AG09309 (cell line): Measurements from ENCODE around the gene SLC26A1.

Experiments
- DNase-seq: peaks from one replicate; pipeline ENCODE4 v3.0.0-alpha.2; 2010; ENCODE audit warnings: low read depth
- H3K4me3 ChIP-seq: 2 replicates; pipeline ENCODE4 v1.5.1; 2011; ENCODE audit warnings: mild to moderate bottlenecking, low read depth, low read length, moderate library complexity; ENCODE audit not compliant: control insufficient read depth
- CTCF ChIP-seq: IDR thresholded peaks from 2 replicates; pipeline ENCODE4 v1.5.1; 2011; ENCODE audit warnings: mild to moderate bottlenecking, low read depth, low read length, inconsistent platforms; ENCODE audit not compliant: insufficient read depth, control insufficient read depth; ENCODE audit errors: missing control alignments

The SLC26A1 gene

DNA sequence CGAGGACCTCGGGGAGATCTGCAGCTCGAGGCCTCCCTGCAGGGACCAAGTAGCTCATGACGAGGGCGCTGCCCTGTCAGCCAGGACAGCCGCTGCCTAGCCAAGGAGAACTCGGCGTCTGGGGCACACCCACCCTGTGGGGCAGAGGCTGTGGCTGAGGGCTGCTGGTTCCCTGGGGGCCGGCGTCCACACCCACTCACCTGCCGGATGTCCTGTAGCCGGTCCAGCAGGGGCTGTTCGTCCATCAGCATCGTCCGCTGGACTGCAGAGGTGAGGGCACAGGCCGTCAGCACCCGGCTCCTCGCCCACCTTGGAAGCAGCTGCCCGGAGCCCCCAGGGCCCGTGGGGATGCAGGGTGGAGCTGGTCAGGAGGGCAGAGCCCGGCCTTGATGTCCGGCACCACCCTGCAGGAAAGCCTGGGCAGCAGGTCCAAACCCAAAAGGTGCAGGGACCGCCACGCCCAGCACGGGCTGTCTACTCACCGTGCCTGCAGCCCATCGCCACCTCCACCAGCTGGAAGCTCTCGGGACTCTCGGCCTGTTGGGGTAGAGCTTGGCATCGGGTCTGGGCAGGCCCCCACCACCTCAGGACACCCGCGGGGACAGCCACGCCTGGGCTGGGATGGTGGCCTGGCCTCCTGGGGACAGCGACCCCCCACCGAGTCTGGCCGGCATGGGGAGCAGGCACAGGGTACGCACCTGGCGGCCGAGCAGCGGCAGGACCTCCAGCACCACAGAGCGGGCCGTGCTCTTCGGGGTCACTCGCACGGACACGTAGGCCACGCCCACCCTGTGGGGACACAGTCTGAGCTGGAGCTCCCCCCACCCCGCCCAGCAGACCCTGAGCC, 26.7 kb downstream of the SLC26A1 start:
- no peak for TF ChIP-seq CTCF
- H3K4me3 ChIP-seq = no peak overlapping the region
- no peak for DNase-seq

- H3K4me3 ChIP-seq = no peak overlapping the region
- TF ChIP-seq CTCF = no peak
- no peak for DNase-seq
Observed at GRCh38 chr4:965766-966134, 27.5 kb downstream of the SLC26A1 start.

DNA sequence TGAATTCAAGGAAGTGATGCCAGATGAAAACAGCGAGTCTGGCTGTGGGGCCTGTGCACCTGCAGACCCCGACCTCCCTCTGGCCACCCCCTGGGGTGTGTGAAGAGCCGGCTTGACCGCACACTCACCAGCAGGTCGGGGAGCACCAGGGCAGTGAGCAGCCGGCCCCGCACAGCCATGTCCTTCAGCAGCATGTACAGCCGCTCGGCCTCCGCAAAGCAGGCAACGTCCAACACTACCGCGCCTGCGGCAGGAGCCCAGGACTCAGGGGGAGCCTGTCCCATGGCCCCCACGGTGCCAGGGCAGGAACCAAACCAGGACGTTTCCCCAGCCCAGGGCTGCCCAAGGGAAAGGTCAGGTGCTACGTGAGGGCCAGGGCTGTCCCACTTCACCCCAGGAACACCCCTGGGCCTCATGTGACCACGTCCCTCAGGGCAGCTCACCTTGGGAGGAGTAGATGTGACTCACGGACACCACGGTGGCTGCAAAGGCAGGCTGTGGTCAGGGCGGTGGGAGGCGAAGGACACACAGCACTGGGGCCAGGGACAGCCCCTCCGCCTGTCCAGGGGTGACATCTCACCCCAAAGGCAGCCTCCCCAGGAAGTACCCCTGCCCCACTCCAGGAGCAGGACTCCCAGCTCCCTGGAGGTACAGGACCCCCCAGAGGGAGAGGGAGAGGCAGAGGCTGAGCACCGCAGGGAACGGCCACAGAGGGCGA, 28.0 kb downstream of the SLC26A1 start:
- no peak for DNase-seq

GRCh38 chr4:964346-965025, 28.7 kb downstream of the SLC26A1 start:
- DNase-seq = no peak
- H3K4me3 ChIP-seq = no peak overlapping the region
- TF ChIP-seq CTCF = no peak

More for the DNA sequence above, 28.0 kb downstream of the SLC26A1 start:
- TF ChIP-seq CTCF = no peak
- no peak overlapping the region for H3K4me3 ChIP-seq

DNA sequence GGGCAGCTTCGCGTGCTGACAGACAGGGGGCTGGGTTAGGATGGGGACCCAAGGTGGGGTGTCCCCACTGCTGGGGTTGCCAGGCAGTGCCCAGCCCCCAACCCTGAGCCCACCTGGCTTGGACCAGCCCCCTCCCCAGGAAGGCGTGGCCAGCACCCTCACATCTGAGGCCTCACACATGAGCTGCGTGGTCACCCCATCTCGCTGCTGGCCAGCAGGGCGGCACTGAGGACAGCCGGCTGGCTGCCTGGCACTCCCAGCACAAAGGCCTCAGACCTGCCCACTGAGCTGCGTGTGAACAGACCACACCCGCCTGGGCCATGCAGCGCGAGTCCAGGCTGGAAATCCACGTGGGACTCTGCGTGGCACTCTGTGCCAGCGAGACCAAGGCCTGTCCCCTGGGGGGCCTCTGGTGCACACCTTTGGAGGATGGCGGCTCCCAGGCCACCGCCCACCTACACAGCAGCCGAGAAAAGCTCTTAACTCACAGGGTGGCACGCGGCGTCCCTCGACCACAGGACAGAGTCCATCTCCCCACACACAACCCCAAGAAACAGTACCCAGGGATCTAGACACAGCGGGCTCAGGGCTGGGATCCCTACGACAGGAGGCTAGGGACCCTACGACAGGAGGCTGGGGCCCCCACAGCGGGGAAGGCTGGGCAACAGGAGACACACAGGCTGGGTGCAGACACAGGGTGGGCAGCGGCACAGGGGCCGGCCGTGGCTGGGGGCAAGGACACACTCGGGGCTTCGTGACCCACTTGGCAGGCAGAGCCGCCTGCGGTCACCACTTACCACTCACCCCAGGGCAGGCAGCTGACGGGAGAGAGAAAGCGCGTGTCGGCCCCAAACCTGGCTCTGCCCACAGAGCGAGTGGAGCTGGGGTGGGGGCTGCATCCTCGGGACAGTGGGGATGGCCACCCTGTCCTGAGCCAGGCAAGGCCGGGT, 29.7 kb downstream of the SLC26A1 start:
- no peak for TF ChIP-seq CTCF
- DNase-seq = no peak
- no peak overlapping the region for H3K4me3 ChIP-seq
